SK-N-MC (cell line): ENCODE results near the gene MROH8.

Experiments used
- EZH2 ChIP-seq: fragments of 200-600 bp; sonication (generic); IDR thresholded peaks from one replicate; pipeline ENCODE4 v1.6.1; 2017; ENCODE audit warnings: antibody characterized with exemption
- FOXP2 ChIP-seq: optimal IDR thresholded peaks from 2 replicates; pipeline ENCODE3; 2011; ENCODE audit warnings: mild to moderate bottlenecking, moderate library complexity; ENCODE audit not compliant: insufficient read depth; ENCODE audit errors: extremely low read length, control extremely low read depth
- POLR2AphosphoS5 ChIP-seq: IDR thresholded peaks from 2 replicates; pipeline ENCODE4 v1.6.1; 2012; ENCODE audit warnings: mild to moderate bottlenecking, low read depth, low read length, borderline replicate concordance

DNA sequence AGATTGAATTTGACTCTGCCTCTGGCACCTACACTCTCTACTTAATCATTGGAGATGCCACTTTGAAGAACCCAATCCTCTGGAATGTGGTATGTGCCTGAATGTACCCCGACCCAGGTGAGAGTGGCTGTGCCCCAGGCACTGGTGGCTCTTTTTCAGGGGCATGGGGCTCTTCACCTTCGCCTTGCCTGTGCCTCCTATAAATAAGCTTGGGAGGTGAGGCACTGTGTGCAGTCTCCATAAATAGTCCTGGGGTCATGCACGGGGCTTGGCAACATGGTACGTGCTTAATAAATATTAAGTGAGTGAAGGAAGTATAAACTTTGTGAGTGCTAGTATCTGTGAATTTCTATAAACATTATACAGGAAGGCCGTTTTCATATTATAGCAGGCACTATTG, 49.3 kb upstream of the MROH8 start:
- no peak for TF ChIP-seq POLR2AphosphoS5
- TF ChIP-seq EZH2: no peak
- TF ChIP-seq FOXP2: no peak
